Stimulated activated naive CD8-positive, alpha-beta T cell treated with anti-CD3 and anti-CD28 coated beads, Interleukin-15, amount 100 ng/mL, for 72 hours (primary cell): ENCODE results near the gene JPH3.

Experiments used
- ATAC-seq: fragments of 150-1000 bp; cut with Tn5 transposase; 2 replicates; pipeline ENCODE4 v1.10.0; 2021; ENCODE audit warnings: mild to moderate bottlenecking, moderate library complexity
- DNase-seq, 2 donors: peaks; one replicate each; pipeline ENCODE4 v3.0.0; 2021 to 2022
- H3K27ac Mint-ChIP-seq, 2 donors: one replicate each; pipeline ENCODE4 v1.8.0; 2022; ENCODE audit warnings: mild to moderate bottlenecking in 2 of 2, mixed read lengths in 2 of 2, moderate library complexity in 2 of 2
- H3K27me3 Mint-ChIP-seq: one replicate; pipeline ENCODE4 v1.8.0; 2022; ENCODE audit warnings: mixed read lengths
- H3K4me1 Mint-ChIP-seq: one replicate; pipeline ENCODE4 v1.8.0; 2022; ENCODE audit warnings: mild to moderate bottlenecking, mixed read lengths
- H3K4me3 Mint-ChIP-seq, 2 donors: one replicate each; pipeline ENCODE4 v1.8.0; 2022; ENCODE audit warnings: mild to moderate bottlenecking in 2 of 2, mixed read lengths in 2 of 2, moderate library complexity in 1 of 2
- H3K9me3 Mint-ChIP-seq, 2 donors: one replicate each; pipeline ENCODE4 v1.8.0; 2022; ENCODE audit warnings: mixed read lengths in 2 of 2

Gene JPH3

DNA sequence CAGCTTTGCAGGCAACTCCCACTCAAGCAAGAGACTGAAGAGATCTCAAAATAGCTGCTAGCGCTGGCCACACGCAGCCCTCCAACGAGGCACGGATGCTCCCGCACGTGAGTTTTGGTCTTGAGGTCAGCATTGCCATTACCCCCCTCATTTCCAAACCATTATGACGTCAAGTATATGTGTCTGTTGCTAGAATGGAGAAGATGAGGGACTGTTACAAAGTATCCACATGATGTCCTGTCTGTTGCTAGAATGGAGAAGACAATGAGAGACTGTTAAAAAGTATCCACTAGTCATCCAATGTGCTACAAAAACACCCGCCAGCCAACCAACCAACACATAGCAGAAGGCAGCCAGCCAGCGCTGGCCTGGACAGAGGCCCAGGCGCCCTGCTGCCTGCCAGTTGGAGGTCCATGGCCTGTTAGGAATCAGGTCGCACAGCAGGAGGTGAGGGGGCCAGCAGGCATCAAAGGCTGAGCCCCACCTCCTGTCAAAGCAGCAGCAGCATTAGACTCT, 138.7 kb downstream of the JPH3 start:
- H3K4me1 Mint-ChIP-seq, result peaks cover 19% of the 10 kb centered on the region
- peak overlapping the region; percentile 48 to 59 for H3K27ac Mint-ChIP-seq
- ATAC-seq (no peak), DNase-seq (no peak)
- no peak overlapping the region for H3K4me3 Mint-ChIP-seq
- H3K27me3 Mint-ChIP-seq, result no peaks in the 10 kb centered on the region
- H3K9me3 Mint-ChIP-seq, result no peaks in the 10 kb centered on the region

DNA sequence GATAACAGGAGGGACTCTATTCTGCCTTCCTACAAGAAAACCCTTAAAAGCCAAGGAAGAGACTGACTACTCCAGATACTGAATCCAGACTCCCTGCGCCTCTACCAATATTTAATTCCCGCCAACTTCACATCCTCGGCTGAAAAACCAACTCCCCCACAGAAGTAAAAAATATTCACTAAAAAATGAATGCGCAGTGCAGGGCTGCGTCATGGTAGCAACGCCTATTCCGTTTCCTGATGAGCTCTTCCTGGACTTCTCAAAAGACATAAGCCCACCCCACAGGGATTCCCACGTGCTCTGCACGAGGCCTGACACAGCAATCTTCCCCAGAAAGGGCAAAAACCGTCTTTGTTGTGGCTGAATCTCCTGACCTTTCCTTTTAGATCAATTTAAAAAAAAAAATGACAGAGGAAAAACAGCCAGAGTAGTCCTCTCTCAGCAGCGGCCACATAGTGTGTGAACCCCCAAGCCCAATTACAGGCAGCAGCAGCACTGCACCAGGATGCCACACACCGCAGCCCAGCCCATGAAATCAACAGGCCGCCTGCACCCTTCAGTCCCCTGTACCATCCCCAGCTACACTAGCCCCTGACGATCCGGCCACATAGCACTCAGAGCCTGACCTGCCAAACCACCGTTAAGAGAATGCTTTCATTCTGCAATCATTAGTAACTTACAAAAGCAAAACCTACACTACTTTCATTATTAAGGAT, 139.6 kb downstream of the JPH3 start:
- DNase-seq (no peak), ATAC-seq (no peak)

DNA sequence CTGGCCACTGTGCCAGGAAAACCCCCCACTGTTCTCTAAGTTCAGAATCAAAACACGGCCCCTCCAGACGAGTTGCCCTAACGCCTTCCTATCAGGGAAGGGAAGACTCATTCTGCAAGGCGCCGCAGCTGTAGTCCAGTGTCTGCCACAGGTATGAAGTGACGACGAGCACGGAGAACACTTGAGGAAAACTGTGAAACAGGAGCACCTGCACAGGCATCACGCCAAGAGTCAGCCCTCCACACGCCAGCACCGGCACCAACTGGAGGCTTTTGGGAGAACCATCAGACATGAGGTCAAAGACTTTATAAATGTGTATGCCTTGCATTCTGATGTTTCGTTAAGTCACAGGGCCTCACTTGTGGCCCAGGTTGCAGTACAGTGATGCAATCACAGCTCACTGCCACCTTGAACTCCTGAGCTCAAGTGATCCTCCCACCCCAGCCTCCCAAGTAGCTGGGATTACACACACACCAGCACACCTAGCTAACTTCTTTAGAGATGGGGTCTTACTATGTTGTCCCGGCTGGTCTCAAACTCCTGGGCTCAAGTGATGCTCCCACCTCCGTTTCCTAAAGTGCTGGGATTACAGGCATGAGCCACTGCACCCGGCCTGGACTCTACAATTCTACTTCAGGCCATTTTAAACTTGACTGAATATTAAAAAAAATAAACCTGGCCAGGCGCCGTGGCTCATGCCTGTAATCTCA, 140.6 kb downstream of the JPH3 start:
- no peak overlapping the region for H3K4me3 Mint-ChIP-seq
- ATAC-seq (no peak), DNase-seq (no peak)
- H3K27me3 Mint-ChIP-seq, result no peaks in the 10 kb centered on the region
- H3K27ac Mint-ChIP-seq, result no peak overlapping the region
- H3K9me3 Mint-ChIP-seq, result no peaks in the 10 kb centered on the region
- peaks cover 17% of the 10 kb centered on the region for H3K4me1 Mint-ChIP-seq

More for the DNA sequence above, 139.6 kb downstream of the JPH3 start:
- Mint-ChIP-seq H3K4me1 (peaks cover 17% of the 10 kb centered on the region), H3K9me3 (no peaks in the 10 kb centered on the region), H3K27ac (peak overlapping the region; percentile 77 to 88), H3K27me3 (no peaks in the 10 kb centered on the region), H3K4me3 (no peak overlapping the region)

DNA sequence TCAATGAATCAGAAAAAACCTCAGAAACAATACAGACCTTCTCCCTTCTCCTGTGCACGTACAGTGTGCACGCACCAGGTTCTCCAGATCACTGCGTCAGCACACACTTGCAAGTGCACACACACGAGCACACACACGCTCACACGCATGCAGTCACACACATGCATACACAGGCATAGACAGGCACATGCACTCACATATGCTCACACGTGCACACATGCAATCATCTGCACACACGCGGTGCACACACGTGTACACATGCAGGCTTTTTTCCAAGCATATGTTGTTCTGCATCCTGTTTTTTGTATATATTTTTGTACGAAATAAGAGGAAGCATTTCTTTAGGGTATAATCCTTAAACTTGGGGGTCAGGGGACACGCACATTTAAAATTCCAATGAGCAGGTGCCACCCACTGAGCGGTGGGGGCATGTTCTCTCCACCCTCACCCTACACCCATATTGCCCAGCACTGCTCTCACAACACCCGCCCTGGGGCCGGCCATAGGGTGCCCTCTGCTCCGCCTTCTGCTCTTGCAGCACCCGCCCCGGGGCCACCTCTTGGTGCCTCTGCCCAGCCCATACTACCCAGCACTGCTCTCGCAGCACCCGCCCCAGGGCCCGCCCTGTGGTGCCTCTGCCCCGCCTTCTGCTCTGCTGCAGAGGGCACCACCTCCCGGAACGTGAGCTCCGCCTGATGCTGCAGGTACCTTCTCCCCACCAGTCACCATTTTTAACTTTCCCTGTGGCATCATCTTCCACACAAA, 142.6 kb downstream of the JPH3 start:
- Mint-ChIP-seq H3K4me3 (no peak overlapping the region), H3K9me3 (no peaks in the 10 kb centered on the region), H3K27ac (no peak overlapping the region), H3K27me3 (no peaks in the 10 kb centered on the region), H3K4me1 (peaks cover 17% of the 10 kb centered on the region)
- ATAC-seq (peak; percentile 43), DNase-seq (no peak)

DNA sequence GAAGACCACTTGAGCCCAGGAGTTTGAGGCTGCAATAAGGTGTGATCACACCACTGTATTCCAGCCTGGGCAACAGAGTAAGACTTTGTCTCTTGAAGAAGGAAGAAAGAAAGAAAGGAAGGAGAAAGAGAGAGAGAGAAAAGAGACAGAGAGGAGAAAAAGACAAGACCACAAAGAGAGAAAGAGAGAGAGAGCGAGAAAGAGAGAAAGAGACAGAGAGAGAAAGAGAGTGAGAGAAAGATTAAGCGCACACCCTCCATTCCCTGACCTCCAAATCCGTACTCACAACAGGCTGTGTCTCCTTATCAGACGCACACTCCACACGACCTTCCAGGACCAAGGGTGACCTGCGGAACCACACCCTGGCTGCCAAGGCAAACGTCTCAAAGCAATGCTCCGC, 143.9 kb downstream of the JPH3 start:
- ATAC-seq, result no peak
- H3K27ac Mint-ChIP-seq, result peak overlapping the region in 1 of 2 donors; percentile 1

More for the DNA sequence above, 143.9 kb downstream of the JPH3 start:
- Mint-ChIP-seq H3K27me3 (no peaks in the 10 kb centered on the region), H3K9me3 (no peaks in the 10 kb centered on the region), H3K4me1 (peaks cover 10% of the 10 kb centered on the region), H3K4me3 (no peak overlapping the region)
- DNase-seq, result no peak
